ENCODE data around the gene SRGAP3. TPM values are rescaled to one million over a fixed set of nuclear protein-coding genes. Genes with fewer than 3 reads are reported as not detected.

The SRGAP3 gene
- total RNA-seq: 2.8 and 7.6 TPM in 2 replicates

DNA sequence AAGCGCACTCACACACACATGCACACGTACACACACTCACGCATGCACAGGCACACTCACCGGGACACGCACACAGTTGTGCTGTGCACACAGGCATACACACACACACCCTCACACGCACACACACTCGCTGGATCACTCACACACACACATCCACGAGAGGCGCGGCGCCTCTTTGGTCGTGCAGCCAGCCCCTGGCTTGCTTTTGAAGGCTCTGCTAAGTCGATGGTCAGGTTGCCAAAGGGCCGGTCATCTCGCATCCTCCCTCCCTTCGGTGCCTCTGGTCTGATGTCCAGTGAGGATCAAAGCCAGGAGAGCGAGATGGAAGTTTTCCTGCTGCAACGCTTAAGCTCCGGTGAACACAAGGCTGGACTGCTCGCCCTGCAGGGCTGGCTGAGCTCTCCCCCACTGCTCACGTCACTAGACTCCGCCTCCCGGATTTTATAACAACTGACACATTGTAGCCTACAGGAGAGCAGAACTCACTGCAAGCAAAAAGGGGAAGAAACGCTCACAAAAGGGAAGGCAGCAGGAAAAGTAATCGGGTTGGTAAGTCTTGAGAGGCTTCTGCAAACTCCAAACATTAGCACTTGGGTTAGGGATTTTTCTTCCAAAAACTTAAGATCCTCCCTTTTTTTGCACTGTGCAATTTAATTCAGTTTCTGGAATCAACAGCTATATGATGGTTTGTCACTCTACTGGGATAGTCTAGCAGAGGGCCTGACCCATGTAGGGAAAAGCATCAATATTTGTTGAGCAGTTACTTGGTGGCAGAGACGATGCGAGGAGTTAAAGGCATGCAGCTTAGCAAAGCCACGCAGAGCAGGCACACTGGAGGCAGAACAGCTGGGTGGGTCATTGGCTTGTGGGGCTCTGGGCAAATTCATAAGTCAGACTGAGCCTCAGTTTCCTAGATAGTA, at the start of gene SRGAP3:
TSS of gene SRGAP3 (minus strand) at position 374 of the 920 bp plus-strand sequence. CDS start 695 bp downstream, outside the sequence.

DNA sequence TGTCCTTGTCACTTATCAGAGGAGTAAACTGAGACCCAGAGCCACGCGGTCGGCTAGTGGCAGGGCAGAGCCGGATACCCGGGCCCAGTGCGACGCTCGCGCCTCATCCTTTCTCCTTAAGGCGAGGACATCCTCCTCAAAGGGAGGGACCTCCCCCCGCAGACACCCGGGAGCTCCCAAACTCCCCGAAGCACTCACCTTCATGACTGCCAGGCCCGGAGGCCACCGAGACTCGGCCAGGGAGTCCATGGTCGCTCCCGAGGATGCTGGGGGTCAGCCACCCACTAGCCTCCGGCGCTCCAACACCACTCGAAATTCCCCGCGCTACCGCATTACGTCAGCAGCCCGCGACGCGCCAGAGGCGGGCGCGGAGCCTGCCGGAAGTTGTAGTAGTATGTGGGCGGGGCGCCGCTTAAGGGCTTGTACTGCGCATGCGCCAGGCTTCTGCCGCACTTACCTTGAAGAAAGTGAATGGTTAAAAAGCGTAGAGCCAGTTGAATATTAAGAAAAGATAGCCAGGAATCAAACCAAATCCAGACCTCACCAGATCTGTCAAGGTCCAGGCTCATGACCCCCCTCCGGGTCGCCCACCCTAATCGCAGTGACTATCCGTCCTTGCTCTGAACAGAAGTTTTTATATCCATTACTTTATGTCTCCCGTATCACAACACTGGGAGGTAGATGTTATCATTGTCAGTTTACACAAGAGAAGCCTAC, 286.2 kb downstream of the SRGAP3 start, which contains the start of gene RAD18:
TSS of gene RAD18 (minus strand) at position 336 of the 717 bp plus-strand sequence. CDS start at position 249, 87 bp downstream.

Other genes with a start within 250 kb of the SRGAP3 start
- 50.3 and 57.5 TPM in 2 replicates for gene THUMPD3, start 113.4 kb upstream of the SRGAP3 start, total RNA-seq
- 63.0 and 64.7 TPM in 2 replicates for gene SETD5, start 148.0 kb upstream of the SRGAP3 start, total RNA-seq